Glutamatergic neuron (in vitro differentiated cells): Measurements from ENCODE around the gene DNAAF1. TPM values are rescaled to one million over a fixed set of nuclear protein-coding genes. Genes with fewer than 3 reads are reported as not detected.

ENCODE experiments used
- DNase-seq: peaks from one replicate; pipeline ENCODE4 v3.0.0; 2022
- H3K27ac Mint-ChIP-seq: one replicate; pipeline ENCODE4 v1.8.0; 2020; ENCODE audit warnings: mild to moderate bottlenecking, mixed read lengths, inconsistent platforms; ENCODE audit not compliant: unreplicated experiment
- H3K27me3 Mint-ChIP-seq: one replicate; pipeline ENCODE4 v1.8.0; 2020; ENCODE audit warnings: mild to moderate bottlenecking, moderate library complexity, mixed read lengths, inconsistent platforms; ENCODE audit not compliant: unreplicated experiment
- H3K36me3 Mint-ChIP-seq: one replicate; pipeline ENCODE4 v1.8.0; 2020; ENCODE audit warnings: mild to moderate bottlenecking, mixed read lengths, inconsistent platforms; ENCODE audit not compliant: unreplicated experiment
- H3K4me1 Mint-ChIP-seq: one replicate; pipeline ENCODE4 v1.8.0; 2020; ENCODE audit warnings: mild to moderate bottlenecking, low read depth, mixed read lengths, inconsistent platforms; ENCODE audit not compliant: unreplicated experiment
- H3K4me3 Mint-ChIP-seq: one replicate; pipeline ENCODE4 v1.8.0; 2020; ENCODE audit warnings: mild to moderate bottlenecking, mixed read lengths, inconsistent platforms; ENCODE audit not compliant: unreplicated experiment
- H3K9me3 Mint-ChIP-seq: one replicate; pipeline ENCODE4 v1.8.0; 2020; ENCODE audit warnings: mild to moderate bottlenecking, moderate library complexity, mixed read lengths, inconsistent platforms; ENCODE audit not compliant: unreplicated experiment
- CTCF ChIP-seq: fragments of 200-600 bp; sonication (generic); IDR thresholded peaks from one replicate; pipeline ENCODE4 v1.5.0; 2021; ENCODE audit not compliant: partially characterized antibody, unreplicated experiment
- total RNA-seq: library from RNA; stranded (reverse); fragmentation: NEBNext Ultra II Directional; extraction: Animal tissue kit (Norgen Biotek cat#: 25700); gene quantifications from one replicate; pipeline ENCODE4 v1.2.1, GENCODE V29; 2021; ENCODE audit not compliant: unreplicated experiment

The DNAAF1 gene
- total RNA-seq, 1 donor from 2014 or later, result 0.56 TPM

GRCh38 chr16:84226026-84226425, 80.9 kb downstream of the DNAAF1 start:
- no peak overlapping the region for H3K4me3 Mint-ChIP-seq
- H3K27ac Mint-ChIP-seq, result no peak overlapping the region
- TF ChIP-seq CTCF, result no peak
- peaks cover 11% of the 10 kb centered on the region for H3K4me1 Mint-ChIP-seq
- H3K9me3 Mint-ChIP-seq, result peaks cover 16% of the 10 kb centered on the region
- DNase-seq, result no peak
- peaks cover 4% of the 10 kb centered on the region for H3K36me3 Mint-ChIP-seq
- H3K27me3 Mint-ChIP-seq, result peaks cover 8% of the 10 kb centered on the region

Other genes starting within 250 kb of the DNAAF1 start
- 9.5 TPM for gene MLYCD, start 246.2 kb upstream of the DNAAF1 start, total RNA-seq
- gene OSGIN1, start 192.1 kb upstream of the DNAAF1 start, total RNA-seq, result not detected
- 112 TPM for gene NECAB2, start 177.1 kb upstream of the DNAAF1 start, total RNA-seq
- not detected for gene SLC38A8, start 102.5 kb upstream of the DNAAF1 start, total RNA-seq
- gene MBTPS1, start 28.4 kb upstream of the DNAAF1 start, total RNA-seq, result 105 TPM
- gene HSDL1, start 131 bp upstream of the DNAAF1 start, total RNA-seq, result 81.7 TPM
- 74.7 TPM for gene TAF1C, start 41.7 kb downstream of the DNAAF1 start, total RNA-seq
- not detected for gene ADAD2, start 45.8 kb downstream of the DNAAF1 start, total RNA-seq
- gene KCNG4, start 94.7 kb downstream of the DNAAF1 start, total RNA-seq, result not detected
- gene WFDC1, start 149.6 kb downstream of the DNAAF1 start, total RNA-seq, result 0.93 TPM
- not detected for gene ATP2C2, start 223.2 kb downstream of the DNAAF1 start, total RNA-seq